GM10248 (cell line): ENCODE measurements around the gene SLC13A3.
A peak's percentile ranks its signal among the peaks of the same experiment; 100 is the strongest.

Experiments used
- CTCF ChIA-PET: fragments of 300-600 bp; sonication (Branson Sonifier 250); formaldehyde crosslinking; extraction: SDS; loops from one replicate; lab custom pipeline; 2021; ENCODE audit warnings: antibody characterized with exemption; lab: Yijun Ruan, JAX
- POLR2A ChIA-PET: fragments of 350-650 bp; sonication (Branson Sonifier 250); formaldehyde crosslinking; extraction: SDS; loops from one replicate; lab custom pipeline; 2020; ENCODE audit warnings: antibody characterized with exemption; lab: Yijun Ruan, JAX
- DNase-seq: peaks from one replicate; pipeline ENCODE4 v3.0.0; 2012; ENCODE audit errors: extremely low spot score
- TF ChIP-seq, protein P1 (sequence below): IDR thresholded peaks from 2 replicates; pipeline ENCODE4 v1.5.1; 2012; ENCODE audit warnings: mild to moderate bottlenecking, low read depth; ENCODE audit errors: extremely low read depth, missing control alignments, control extremely low read depth

SLC13A3 gene

DNA sequence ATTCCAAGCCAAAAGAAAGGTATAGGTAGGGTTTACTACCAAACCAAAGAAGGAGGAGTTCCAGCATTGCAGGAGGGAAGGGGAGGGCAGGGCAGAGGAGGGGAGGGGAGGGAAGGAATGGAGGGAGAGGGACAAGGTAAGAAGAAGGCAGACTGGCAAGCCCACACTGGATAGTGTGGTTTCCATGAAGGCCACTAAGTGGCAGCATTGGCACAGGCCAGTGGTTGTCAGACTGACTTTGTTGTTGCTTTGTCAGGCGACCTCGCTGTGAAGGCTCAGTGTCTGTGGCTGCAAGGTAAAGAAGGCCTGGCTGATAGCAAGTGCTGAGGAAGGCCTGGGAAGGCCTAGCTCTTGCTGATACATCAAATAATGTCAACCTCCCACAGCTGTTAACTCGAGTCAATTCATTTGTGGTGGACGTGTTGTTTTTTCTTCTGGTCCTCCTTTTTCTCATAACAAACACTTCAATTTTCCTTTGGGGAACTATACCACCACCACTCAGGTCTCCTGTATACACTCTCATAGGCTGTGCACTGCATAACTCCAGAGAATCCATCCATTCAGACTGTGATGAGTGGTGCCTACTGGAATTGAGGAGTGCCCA, 130.2 kb downstream of the SLC13A3 start:
- ChIA-PET CTCF (interaction anchor here (0.6 to 8.6 kb wide), 11 partner anchors 28 to 187 kb away, joined by 3 to 93 read pairs (median 4); partner anchors contain the start of gene OCSTAMP), POLR2A (no interaction called here)
- TF ChIP-seq, protein P1, sequence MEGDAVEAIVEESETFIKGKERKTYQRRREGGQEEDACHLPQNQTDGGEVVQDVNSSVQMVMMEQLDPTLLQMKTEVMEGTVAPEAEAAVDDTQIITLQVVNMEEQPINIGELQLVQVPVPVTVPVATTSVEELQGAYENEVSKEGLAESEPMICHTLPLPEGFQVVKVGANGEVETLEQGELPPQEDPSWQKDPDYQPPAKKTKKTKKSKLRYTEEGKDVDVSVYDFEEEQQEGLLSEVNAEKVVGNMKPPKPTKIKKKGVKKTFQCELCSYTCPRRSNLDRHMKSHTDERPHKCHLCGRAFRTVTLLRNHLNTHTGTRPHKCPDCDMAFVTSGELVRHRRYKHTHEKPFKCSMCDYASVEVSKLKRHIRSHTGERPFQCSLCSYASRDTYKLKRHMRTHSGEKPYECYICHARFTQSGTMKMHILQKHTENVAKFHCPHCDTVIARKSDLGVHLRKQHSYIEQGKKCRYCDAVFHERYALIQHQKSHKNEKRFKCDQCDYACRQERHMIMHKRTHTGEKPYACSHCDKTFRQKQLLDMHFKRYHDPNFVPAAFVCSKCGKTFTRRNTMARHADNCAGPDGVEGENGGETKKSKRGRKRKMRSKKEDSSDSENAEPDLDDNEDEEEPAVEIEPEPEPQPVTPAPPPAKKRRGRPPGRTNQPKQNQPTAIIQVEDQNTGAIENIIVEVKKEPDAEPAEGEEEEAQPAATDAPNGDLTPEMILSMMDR = peak; percentile 72
- peak; percentile 65 for DNase-seq

DNA sequence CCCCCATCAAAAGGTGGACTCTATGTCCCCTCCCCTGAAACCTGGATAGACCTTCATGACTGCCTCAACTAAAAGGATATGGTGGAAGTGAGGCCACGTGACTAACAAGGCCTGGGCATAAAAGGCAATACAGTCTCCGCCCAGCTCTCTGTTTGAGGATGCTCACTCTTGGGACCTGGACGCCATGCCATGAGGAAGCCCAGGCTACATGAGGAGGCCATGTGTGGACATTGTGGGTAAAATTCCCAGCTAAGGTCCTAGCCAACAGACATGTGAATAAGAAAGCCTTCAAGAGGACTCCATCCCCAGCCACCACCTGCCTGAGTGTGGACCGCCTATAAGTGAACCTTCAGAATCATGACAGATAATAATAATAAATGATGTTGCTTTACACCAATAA, 130.7 kb downstream of the SLC13A3 start:
- POLR2A ChIA-PET = no interaction called here
- no peak for DNase-seq
- CTCF ChIA-PET = interaction anchor here (1.3 to 8.6 kb wide), 9 partner anchors 14 to 187 kb away, joined by 3 to 93 read pairs (median 4); partner anchors contain the start of gene OCSTAMP
- TF ChIP-seq, protein P1 = no peak

DNA sequence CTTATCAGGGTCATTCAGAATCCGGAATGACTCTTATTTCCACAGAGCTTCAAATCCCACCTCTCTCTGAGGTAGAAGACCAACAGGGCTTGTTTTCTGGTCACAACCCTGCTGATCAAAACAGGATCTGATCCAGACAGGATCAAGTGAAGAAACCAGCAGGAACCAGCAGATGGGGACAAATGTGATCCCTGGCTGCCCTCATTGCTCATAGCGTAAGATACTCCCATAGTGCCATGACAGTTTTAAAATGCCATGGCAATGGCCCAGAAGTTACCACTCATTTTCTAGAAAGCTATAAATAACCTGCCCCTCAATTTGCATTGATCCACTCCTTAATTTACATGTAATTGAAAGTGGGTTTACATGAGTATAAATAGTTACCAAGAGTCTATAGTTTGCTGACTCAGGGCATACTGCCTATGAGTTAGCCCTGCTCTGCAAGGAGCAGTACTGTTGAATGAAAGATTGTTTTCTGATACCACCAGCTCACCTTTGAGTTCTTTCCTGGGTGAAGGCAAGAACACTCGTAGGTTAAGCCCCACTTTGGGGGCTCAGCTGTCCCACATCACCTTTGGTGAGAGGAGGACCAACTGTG, 131.7 kb downstream of the SLC13A3 start:
- ChIA-PET CTCF (interaction anchor here (1.0 to 8.6 kb wide), 8 partner anchors 15 to 506 kb away, joined by 3 to 93 read pairs (median 5); partner anchors contain the start of gene OCSTAMP), POLR2A (no interaction called here)
- DNase-seq = no peak
- TF ChIP-seq, protein P1 = no peak

DNA sequence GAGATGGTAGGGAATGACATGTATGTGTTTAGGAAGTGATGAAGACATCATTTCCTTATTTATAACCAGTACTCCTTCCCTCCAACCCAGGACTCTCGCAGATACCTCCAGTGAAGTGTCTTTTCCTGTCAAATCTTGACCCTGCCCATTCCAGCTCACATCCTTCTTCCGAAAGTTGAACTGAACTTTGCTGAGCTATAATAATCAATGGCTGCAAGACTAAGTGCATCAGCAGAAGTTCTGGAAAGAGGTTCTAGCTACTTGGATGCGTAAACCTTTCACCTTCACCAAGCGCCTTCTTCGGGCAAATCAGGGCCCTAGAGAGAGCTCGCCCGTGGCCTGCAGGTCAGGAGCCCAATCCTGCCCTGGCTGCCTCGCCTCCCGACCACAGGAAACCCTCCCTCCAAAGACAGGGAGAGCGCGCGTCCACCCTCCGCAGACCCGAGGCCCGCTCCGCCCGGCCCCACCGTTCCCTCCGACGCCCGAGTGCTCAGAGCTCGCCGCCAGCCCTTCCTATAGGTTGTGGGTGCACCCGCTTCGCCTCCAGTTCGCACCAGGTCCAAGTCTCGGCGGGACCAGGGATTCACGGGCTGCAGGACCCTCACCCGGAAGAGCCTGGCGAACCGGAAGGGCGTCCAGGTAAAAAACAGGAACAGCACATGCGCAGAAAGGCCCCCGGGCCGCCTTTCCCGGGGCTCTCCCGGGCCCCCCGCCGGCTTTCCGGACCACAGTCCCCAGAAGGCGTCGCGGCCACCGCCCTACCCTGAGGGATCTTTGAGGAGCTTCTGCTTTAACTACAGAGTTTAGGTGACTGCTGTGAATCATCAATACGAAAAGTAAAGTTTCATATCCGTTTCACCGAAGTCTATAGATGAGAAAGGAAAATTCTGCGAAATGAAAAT, 138.1 kb downstream of the SLC13A3 start, which contains the start of gene ZNF334:
ZNF334 (minus strand) TSS at position 617 of the 902 bp plus-strand sequence. CDS start 1,457 bp downstream, outside the sequence.
- DNase-seq = peak; percentile 73
- ChIA-PET POLR2A (no interaction called here), CTCF (interaction anchor here (0.9 to 2.5 kb wide), 5 partner anchors 9 to 168 kb away, joined by 3 to 7 read pairs (median 4); no protein-coding TSS in a partner anchor)
- TF ChIP-seq, protein P1 = no peak

DNA sequence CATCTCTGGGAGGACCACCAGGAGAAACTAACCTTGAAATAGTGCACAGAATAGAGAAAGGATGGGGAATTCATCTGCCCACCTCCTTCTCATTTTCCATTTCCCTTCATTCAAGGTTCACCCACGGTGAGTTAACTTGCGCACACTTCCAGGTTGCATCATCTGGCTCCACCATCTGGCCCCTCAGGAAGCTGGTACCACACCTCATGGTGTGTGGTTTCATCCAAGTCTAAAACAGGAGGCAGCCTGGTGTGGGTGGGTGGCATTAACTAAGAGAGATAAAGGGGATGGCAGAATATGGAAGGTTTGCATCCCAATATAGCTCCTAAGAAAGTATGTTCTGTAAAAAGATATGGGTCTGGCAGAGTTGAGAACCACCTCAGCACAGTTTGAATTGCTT, 141.7 kb downstream of the SLC13A3 start:
- TF ChIP-seq, protein P1 = no peak
- ChIA-PET POLR2A (no interaction called here), CTCF (no interaction called here)
- DNase-seq = no peak
